ENCODE data around the gene MFAP3. TPM values are rescaled to one million over a fixed set of nuclear protein-coding genes. Genes with fewer than 3 reads are reported as not detected.
A peak's percentile ranks its signal among the peaks of the same experiment; 100 is the strongest.
"Not testable (repeated sequence)": the region's sequence is repeated elsewhere in the genome, so short reads cannot be mapped to it uniquely, and the experiment has no call there.

Gene MFAP3
- 23.1 and 26.4 TPM in 2 replicates for total RNA-seq

DNA sequence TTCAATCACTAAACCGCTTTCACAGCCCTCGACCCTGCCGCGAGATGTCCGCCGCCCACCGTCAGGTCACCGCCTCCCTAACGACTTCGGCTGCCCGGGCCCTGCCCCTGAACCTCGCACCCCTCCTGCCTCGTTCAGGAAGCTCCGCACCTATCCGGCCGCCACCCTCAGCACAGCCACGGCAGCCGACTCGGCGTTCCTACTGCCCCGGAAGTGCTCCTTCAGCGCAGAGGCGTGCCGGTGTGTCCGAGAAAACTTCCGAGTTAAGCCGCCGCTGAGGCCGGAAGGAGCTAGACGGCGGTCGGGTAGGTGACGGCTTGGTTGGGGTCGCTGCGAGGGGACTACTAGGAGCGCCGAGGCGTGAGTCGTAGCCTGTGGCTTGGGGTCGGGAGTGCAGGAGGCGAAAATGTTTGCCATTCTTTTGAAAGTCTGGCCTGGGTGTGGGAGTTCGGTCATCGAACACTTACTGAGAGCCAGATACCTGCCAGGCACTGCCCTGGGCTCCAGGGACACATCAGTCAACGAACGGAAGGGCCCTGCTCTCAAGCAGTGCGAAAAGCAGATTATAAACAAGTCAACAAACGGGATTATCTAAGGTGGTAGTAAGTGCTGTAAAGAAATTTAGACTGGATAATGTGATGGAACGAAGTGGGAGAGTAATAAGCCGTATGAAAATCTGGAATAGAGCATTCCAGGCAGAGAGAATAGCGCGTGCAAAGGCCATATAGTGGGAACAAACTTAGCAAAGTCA is at the start of gene MFAP3, which contains the start of gene FAM114A2:
Gene MFAP3, plus strand, starts transcription at position 261 of the 751 bp plus-strand sequence. CDS start 10,756 bp downstream, outside the sequence.
Gene FAM114A2, minus strand, starts transcription at position 204 of the 751 bp plus-strand sequence. CDS start 3,957 bp downstream, outside the sequence.
- Mint-ChIP-seq H3K27ac (peak within 1 kb of the TSS; percentile 96), H3K27me3 (no peaks in the 10 kb centered on the region), H3K4me1 (peaks cover 31% of the 10 kb centered on the region), H3K9me3 (no peaks in the 10 kb centered on the region), H3K36me3 (ENCODE audit: low read depth) (peaks cover 16% of the 10 kb centered on the region), H3K4me3 (peak within 1 kb of the TSS; percentile 96)
- intact Hi-C loops (cut with micrococcal nuclease), result loop anchor here (1.0 to 5.0 kb wide), 4 partner anchors 34 to 818 kb away; partner anchors contain the start of genes CNOT8, LARP1 and SAP30L
- DNase-seq, result peak; percentile 97

DNA sequence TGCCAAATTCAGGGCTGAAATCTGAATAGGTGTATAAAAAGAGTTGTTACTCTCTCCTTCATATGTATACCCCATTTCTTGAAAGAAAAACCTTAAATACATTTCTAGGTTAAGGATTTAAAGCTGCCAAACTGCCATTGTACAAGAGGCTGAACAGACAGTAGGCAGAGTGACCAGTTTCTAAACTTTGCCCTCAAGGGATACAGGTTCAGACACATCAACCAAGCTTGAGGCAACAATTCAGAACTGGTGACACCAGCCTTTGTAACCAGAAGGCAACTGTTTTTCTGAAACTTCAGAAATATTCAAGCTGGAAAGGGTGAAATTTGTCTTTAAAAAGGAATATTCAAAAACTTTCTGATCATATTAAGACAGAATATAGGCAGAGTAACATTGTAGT is 47.6 kb upstream of the MFAP3 start:
- Mint-ChIP-seq H3K36me3 (ENCODE audit: low read depth) (peaks cover 12% of the 10 kb centered on the region), H3K27ac (no peak overlapping the region), H3K4me1 (no peaks in the 10 kb centered on the region), H3K27me3 (no peaks in the 10 kb centered on the region), H3K9me3 (no peaks in the 10 kb centered on the region), H3K4me3 (no peak overlapping the region)
- no peak for DNase-seq
- intact Hi-C loops (cut with micrococcal nuclease), result no loop called here

DNA sequence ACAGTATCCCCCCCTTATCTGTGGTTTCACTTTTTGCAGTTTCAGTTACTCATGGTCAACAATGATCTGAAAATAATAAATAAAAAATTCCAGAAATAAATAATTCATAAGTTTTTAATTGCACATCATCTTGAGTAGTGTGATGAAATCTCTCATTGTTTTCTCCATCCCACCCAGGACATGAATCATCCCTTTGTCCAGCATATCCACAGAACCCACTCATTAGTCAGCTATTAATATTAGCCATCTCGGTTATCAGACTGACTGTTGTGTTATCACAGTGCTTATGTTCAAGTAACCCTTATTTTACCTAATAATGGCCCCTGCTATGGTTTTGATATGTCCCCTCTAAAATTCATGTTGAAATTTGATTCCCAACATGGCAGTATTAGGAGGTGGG is 40.8 kb upstream of the MFAP3 start:
- Mint-ChIP-seq H3K4me3 (no peak overlapping the region), H3K27ac (no peak overlapping the region), H3K9me3 (no peaks in the 10 kb centered on the region), H3K27me3 (no peaks in the 10 kb centered on the region), H3K36me3 (ENCODE audit: low read depth) (peaks cover 31% of the 10 kb centered on the region), H3K4me1 (peaks cover 3% of the 10 kb centered on the region)
- intact Hi-C loops (cut with micrococcal nuclease), result no loop called here
- no peak for DNase-seq

DNA sequence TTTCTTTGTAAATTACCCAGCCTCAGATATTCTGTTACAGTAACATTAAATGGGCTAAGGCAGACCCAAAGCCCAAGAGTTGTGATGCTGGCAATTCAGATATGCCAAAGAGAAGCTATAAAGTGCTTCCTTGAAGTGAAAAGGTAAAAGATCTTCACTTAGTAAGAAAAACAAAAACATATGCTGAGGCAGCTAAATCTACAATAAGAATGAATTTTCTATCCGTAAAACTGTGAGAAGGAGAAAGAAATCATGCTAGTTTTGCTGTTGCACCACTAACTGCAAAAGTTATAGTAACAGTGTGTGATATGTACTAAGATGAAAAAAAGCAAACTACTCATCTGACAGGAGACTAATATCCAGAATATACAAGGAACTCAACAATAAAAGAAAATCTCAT is 40.0 kb upstream of the MFAP3 start:
- Mint-ChIP-seq H3K27me3 (no peaks in the 10 kb centered on the region), H3K4me1 (peaks cover 3% of the 10 kb centered on the region), H3K36me3 (ENCODE audit: low read depth) (peaks cover 29% of the 10 kb centered on the region), H3K27ac (no peak overlapping the region), H3K4me3 (no peak overlapping the region), H3K9me3 (no peaks in the 10 kb centered on the region)
- intact Hi-C loops (cut with micrococcal nuclease), result no loop called here
- no peak for DNase-seq

DNA sequence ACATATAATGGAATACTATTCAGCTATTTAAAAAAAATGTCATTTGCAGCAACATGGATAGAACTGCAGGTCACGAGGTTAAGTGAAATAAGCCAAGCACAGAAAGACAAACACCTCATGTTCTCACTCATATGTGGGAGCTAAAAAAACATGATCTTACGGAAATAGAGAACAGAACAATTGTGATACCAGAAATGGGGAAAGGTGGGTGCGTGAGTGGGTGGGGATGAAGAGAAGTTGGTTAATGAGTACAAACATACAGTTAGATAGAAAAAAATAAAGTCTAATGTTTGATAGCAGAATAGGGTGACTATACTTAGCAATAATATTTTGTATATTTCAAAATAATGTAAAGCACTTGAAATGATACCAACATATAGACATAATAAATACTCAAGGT is 38.8 kb upstream of the MFAP3 start:
- no peaks in the 10 kb centered on the region for H3K27me3 Mint-ChIP-seq
- DNase-seq, result no peak
- peaks cover 3% of the 10 kb centered on the region for H3K4me1 Mint-ChIP-seq
- peaks cover 26% of the 10 kb centered on the region for H3K36me3 Mint-ChIP-seq (ENCODE audit: low read depth)
- intact Hi-C loops (cut with micrococcal nuclease), result no loop called here
- H3K9me3 Mint-ChIP-seq, result no peaks in the 10 kb centered on the region
- no peak overlapping the region for H3K27ac Mint-ChIP-seq
- no peak overlapping the region for H3K4me3 Mint-ChIP-seq

DNA sequence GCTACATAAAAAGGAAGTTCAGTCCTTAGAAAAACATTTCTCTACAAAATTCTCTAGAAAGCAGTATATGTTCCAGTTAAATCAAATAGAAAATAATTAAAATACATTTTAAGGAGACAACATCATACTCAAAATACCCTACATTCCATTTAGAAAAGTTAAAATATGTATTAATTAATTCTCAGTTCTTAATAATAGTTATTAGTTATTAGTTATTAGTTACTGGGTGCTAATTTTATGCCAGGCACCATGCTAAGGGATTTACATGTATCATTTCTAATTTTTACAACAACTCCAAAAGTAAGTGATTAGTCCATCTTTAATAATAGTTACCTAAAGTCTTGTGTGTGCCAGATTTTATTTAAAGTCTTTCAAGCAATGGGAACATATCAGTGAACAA is 38.1 kb upstream of the MFAP3 start:
- DNase-seq, result no peak
- no peak overlapping the region for H3K4me3 Mint-ChIP-seq
- H3K9me3 Mint-ChIP-seq, result no peaks in the 10 kb centered on the region
- no peaks in the 10 kb centered on the region for H3K27me3 Mint-ChIP-seq
- H3K4me1 Mint-ChIP-seq, result peaks cover 3% of the 10 kb centered on the region
- intact Hi-C loops (cut with micrococcal nuclease), result no loop called here
- no peak overlapping the region for H3K27ac Mint-ChIP-seq
- peaks cover 26% of the 10 kb centered on the region for H3K36me3 Mint-ChIP-seq (ENCODE audit: low read depth)

DNA sequence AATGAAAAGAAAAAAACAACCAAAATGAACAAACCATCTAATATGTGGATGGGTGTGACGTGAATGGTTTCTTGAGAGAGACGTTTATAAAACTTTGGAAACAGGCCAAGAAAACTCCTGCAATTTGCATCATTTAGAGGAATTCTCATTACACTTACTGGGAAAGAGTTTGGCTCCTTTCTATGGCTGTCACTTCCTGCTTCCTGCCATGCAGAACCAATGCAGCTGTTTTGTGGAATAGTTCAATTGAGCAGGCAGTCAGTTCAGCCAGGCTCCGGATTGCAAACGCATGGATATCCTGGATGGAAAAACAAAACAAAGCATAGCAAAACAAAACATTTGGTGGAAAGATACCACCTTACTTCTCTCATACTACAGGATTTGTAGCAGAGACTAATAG is 36.7 kb upstream of the MFAP3 start:
- no peak overlapping the region for H3K4me3 Mint-ChIP-seq
- no peak for DNase-seq
- intact Hi-C loops (cut with micrococcal nuclease), result no loop called here
- no peaks in the 10 kb centered on the region for H3K9me3 Mint-ChIP-seq
- H3K36me3 Mint-ChIP-seq (ENCODE audit: low read depth), result peaks cover 22% of the 10 kb centered on the region
- H3K27me3 Mint-ChIP-seq, result no peaks in the 10 kb centered on the region
- peaks cover 3% of the 10 kb centered on the region for H3K4me1 Mint-ChIP-seq
- no peak overlapping the region for H3K27ac Mint-ChIP-seq

DNA sequence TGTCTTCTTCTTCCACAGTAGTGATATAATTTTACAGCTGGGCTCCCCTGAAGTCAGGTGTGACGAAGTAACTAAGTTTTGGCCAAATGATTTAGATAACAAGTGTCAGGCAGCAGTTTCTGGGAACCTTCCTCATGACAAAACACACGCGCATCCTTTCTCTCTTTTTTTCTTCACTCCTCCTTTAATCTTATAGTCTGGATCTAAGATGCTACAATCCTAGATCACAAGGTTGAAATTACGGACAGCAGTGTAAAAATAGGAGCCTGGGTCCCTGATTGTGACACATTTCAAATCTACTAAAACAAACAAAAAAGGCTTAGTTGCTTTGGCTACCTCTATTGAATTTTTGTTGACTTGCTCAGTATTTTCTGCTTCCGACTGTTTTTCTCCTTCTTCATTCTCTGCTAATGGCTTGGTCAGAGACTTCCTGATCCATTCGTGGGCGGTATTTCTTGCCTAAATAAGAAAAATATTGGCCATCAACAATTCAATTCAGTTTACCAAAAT is 36.2 kb upstream of the MFAP3 start:
- no peak overlapping the region for H3K4me3 Mint-ChIP-seq
- intact Hi-C loops (cut with micrococcal nuclease), result no loop called here
- H3K4me1 Mint-ChIP-seq, result peaks cover 3% of the 10 kb centered on the region
- DNase-seq, result no peak
- H3K27me3 Mint-ChIP-seq, result no peaks in the 10 kb centered on the region
- peaks cover 19% of the 10 kb centered on the region for H3K36me3 Mint-ChIP-seq (ENCODE audit: low read depth)
- H3K9me3 Mint-ChIP-seq, result no peaks in the 10 kb centered on the region
- no peak overlapping the region for H3K27ac Mint-ChIP-seq

DNA sequence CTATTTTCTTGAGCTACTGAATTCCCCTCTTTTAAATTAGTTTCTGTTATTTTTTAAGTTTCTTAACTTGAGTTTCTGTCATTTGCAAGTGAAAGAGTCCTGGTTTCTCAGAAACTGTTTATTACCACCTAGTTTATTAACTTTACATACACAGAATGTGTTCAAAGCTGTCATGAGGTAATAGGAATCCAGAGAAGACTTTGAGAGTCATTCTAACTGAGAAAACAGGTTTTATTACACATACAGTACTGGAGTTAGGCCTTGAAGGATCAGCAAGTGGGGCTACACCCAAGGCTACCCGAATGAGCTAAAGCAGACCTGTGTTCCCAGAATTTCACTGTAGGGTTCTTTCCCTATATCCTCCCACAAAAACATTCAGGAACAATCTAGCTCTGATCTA is 33.1 kb upstream of the MFAP3 start:
- Mint-ChIP-seq H3K27ac (no peak overlapping the region), H3K4me3 (no peak overlapping the region), H3K9me3 (no peaks in the 10 kb centered on the region), H3K36me3 (ENCODE audit: low read depth) (peaks cover 2% of the 10 kb centered on the region), H3K27me3 (no peaks in the 10 kb centered on the region), H3K4me1 (no peaks in the 10 kb centered on the region)
- intact Hi-C loops (cut with micrococcal nuclease), result no loop called here
- no peak for DNase-seq

DNA sequence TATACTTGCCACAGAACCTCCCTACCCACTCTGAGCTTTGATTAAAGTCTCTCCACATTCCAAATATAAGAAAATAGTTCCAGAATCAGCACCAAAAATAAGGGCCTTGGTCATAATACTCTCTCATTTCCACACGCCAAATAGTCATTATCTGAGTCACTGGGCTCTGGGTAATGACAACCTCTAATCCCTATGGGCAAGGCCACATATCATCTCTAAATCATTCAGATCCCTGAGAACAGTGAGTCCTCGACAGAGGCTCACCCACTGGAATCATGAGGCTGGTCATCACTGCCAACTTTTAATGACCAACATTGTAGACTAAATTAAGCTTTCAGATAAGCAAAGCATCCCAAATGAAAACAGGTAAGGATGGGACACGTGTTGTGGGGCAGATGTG is 28.1 kb upstream of the MFAP3 start:
- Mint-ChIP-seq H3K9me3 (no peaks in the 10 kb centered on the region), H3K4me1 (no peaks in the 10 kb centered on the region), H3K4me3 (no peak overlapping the region), H3K27me3 (no peaks in the 10 kb centered on the region), H3K27ac (no peak overlapping the region), H3K36me3 (ENCODE audit: low read depth) (peaks cover 8% of the 10 kb centered on the region)
- DNase-seq, result no peak
- intact Hi-C loops (cut with micrococcal nuclease), result no loop called here

DNA sequence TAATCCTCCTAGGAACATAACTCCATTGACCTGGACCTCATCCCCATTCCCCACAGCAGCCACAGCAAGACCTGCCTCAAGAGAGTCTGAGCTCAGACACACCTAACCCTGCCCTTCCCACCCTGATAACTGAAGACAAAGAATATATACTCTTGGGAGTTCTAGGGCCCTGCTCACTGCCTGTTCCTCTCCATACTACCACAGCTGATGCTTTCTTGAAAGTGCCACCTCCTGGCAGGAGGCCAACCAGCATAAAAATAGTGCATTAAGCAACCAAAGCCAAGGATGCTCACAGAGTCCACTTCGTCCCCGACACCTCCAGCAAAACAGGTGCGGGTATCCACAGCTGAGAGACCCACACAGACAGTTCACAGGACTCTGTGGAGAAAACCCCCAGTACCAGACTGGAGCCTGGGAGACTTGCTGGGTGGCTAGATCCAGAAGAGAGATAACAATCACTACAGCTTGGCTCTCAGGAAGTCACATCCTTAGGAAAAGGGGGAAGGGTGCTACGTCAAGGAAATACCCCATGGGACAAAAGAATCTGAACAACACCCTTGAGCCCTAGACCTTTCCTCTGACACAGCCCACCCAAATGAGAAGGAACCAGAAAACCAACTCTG is 23.6 kb upstream of the MFAP3 start:
- Mint-ChIP-seq H3K4me1 (no peaks in the 10 kb centered on the region), H3K9me3 (peaks cover 4% of the 10 kb centered on the region), H3K27ac (no peak overlapping the region), H3K36me3 (ENCODE audit: low read depth) (peaks cover 39% of the 10 kb centered on the region), H3K27me3 (no peaks in the 10 kb centered on the region), H3K4me3 (no peak overlapping the region)
- intact Hi-C loops (cut with micrococcal nuclease), result no loop called here
- no peak for DNase-seq

DNA sequence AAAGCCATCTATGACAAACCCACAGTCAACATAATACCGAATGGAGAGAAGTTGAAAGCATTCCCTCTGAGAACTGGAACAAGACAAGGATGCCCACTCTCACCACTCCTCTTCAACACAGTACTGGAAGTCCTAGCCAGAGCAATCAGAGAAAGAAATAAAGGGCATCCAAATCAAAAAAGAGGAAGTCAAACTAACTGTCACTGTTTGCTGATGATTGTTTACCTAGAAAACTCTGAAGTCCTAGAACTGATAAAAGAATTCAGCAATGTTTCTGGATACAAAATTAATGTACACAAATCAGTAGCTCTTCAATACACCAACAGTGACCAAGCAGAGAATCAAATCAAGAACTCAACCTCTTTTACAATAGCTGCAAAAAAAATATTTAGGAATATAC is 19.8 kb upstream of the MFAP3 start:
- Mint-ChIP-seq H3K36me3 (ENCODE audit: low read depth) (peaks cover 68% of the 10 kb centered on the region), H3K9me3 (peaks cover 12% of the 10 kb centered on the region)
- H3K27me3 Mint-ChIP-seq; H3K4me3 Mint-ChIP-seq; DNase-seq; H3K4me1 Mint-ChIP-seq; H3K27ac Mint-ChIP-seq; intact Hi-C loops (cut with micrococcal nuclease): not testable (repeated sequence)

DNA sequence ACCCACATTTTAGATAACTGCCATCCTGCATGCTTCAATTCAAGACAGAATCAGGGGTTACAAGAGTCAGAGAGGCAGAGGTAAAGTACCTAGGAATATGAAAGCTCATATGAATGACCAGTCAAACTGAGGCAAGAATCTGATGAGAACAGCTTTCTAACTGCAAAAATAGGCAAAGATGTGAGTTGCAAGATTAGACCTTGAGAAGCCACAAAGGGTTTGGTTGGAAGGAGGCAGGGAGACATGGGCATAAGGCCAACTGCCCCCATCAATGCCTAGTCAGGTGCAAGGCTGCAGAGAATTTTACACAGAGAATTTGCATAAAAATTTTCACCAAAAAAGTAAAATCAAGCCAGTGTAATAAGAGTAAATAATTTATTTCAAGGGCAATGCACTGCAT is 12.8 kb upstream of the MFAP3 start:
- Mint-ChIP-seq H3K4me1 (peaks cover 2% of the 10 kb centered on the region), H3K36me3 (ENCODE audit: low read depth) (peaks cover 40% of the 10 kb centered on the region), H3K27ac (no peak overlapping the region), H3K4me3 (no peak overlapping the region), H3K9me3 (peaks cover 3% of the 10 kb centered on the region), H3K27me3 (no peaks in the 10 kb centered on the region)
- intact Hi-C loops (cut with micrococcal nuclease), result no loop called here
- no peak for DNase-seq

DNA sequence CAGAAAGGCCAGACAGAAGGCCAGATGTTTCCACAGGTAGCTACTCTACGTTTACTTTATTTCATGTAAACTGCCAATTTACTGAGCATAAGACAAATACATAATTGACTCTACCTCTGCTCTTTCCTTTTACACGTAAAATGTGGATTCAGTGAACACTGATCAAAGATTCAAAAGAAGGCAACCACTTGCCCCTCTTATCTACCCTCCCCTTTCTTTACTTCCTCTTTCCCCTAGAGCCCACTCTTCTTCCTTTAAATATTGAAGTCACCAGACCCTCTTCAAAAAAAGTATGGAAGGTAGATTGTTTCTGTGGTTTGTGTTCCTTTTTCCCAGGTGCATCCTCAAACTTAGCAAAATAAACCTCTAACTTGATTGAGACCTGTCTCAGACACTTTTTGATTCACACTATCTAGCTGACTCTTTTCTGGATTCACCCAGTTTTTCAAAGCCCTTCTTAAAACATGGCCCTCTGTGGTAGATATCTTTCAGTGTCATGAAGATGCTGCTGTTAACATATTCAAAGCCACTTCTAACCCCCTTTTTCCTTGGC is 6.8 kb upstream of the MFAP3 start:
- Mint-ChIP-seq H3K4me1 (peaks cover 8% of the 10 kb centered on the region), H3K27ac (no peak overlapping the region), H3K36me3 (ENCODE audit: low read depth) (peaks cover 20% of the 10 kb centered on the region), H3K4me3 (no peak overlapping the region), H3K9me3 (no peaks in the 10 kb centered on the region), H3K27me3 (no peaks in the 10 kb centered on the region)
- intact Hi-C loops (cut with micrococcal nuclease), result no loop called here
- DNase-seq, result no peak

All from activated CD4-positive, alpha-beta T cell treated with anti-CD3 and anti-CD28 coated beads, Interleukin-2, amount 10 ng/mL, durations not matched to agents 24 days and 14 days (primary cell).